A549 treated with CpdA at 1 μM for 4 hours (cell line): Measurements from ENCODE around the gene SLC25A18. TPM values are rescaled to one million over a fixed set of nuclear protein-coding genes. Genes with fewer than 3 reads are reported as not detected.

Experiments used
- total RNA-seq: library from RNA; stranded (reverse); fragments of 200-300 nt; extraction: Qiagen RNA extraction; gene quantifications from 5 replicates; pipeline ENCODE4 v1.2.3, GENCODE V29; 2022; ENCODE audit warnings: low read depth

SLC25A18 gene
- total RNA-seq = 0.05 TPM in 1 of 5 replicates, not detected in the others

GRCh38 chr22:17562906-17563870 lies at the start of gene SLC25A18:
Gene SLC25A18 (plus strand): TSS chr22:17563498. CDS start chr22:17579945, 16,447 bp downstream.

GRCh38 chr22:17628406-17629172 lies 65.3 kb downstream of the SLC25A18 start, which contains the start of gene ATP6V1E1:
Gene ATP6V1E1 (minus strand): TSS chr22:17628749. CDS start chr22:17628635, 114 bp downstream.

GRCh38 chr22:17638432-17639246 lies 75.3 kb downstream of the SLC25A18 start, which contains the start of gene BCL2L13:
Gene BCL2L13 (plus strand): TSS chr22:17638757. CDS start chr22:17655712, 16,955 bp downstream.

Other genes with a start within 250 kb of the SLC25A18 start
- gene CECR2, start 194.0 kb upstream of the SLC25A18 start, total RNA-seq = 0.07 to 0.12 TPM (median 0.08 TPM) in 5 replicates
- gene ATP6V1E1, start 65.3 kb downstream of the SLC25A18 start, total RNA-seq = 117 to 150 TPM (median 126 TPM) in 5 replicates
- 34.0 to 43.2 TPM (median 34.4 TPM) in 5 replicates for gene BCL2L13, start 75.3 kb downstream of the SLC25A18 start, total RNA-seq
- 57.8 to 79.7 TPM (median 74.3 TPM) in 5 replicates for gene BID, start 211.0 kb downstream of the SLC25A18 start, total RNA-seq